ENCODE results near the gene RNF213. TPM values are rescaled to one million over a fixed set of nuclear protein-coding genes. Genes with fewer than 3 reads are reported as not detected.

RNF213 gene
- polyA plus RNA-seq, 1 donor (not counting 4 experiments of a cell fraction or from before 2014, with no cell fraction given) = 24.4 TPM

- peak overlapping the region in 2 of 3 experiments; percentile 51 to 53 for H3K4me3 ChIP-seq (ENCODE audit: control insufficient read depth in 2 of 3, extremely low read depth in 1 of 3, insufficient read depth in 2 of 3, low read depth in 1 of 3, low read length in 3 of 3)
- DNase-seq (ENCODE audit: low read depth, low spot score) = no peak
- H3K4me1 ChIP-seq (ENCODE audit: control insufficient read depth, extremely low read depth, insufficient read depth, low read length) = peaks cover 40% of the 10 kb centered on the region
Measured at GRCh38 chr17:80259457-80260068, 1.1 kb upstream of the RNF213 start.

GRCh38 chr17:80260069-80260535, 550 bp upstream of the RNF213 start:
- Histone ChIP-seq H3K27ac (ENCODE audit: control insufficient read depth, insufficient read depth, low read length) (peak overlapping the region; percentile 67), H3K9me3 (ENCODE audit: control insufficient read depth, low read depth, low read length) (no peaks in the 10 kb centered on the region), H4K20me1 (ENCODE audit: control insufficient read depth, extremely low read depth, insufficient read depth, low read length) (no peaks in the 10 kb centered on the region), H3K4me2 (ENCODE audit: control insufficient read depth, extremely low read depth, insufficient read depth, low read depth, low read length) (peak overlapping the region; percentile 70), H3K4me1 (ENCODE audit: control insufficient read depth, extremely low read depth, insufficient read depth, low read length) (peaks cover 35% of the 10 kb centered on the region), H3K9ac (ENCODE audit: control insufficient read depth, extremely low read depth, insufficient read depth, low read length) (peak overlapping the region; percentile 81), H2AFZ (ENCODE audit: control insufficient read depth, low read length) (no peak overlapping the region), H3K79me2 (ENCODE audit: control insufficient read depth, insufficient read depth, low read length) (peaks cover 14% of the 10 kb centered on the region), H3K27me3 (ENCODE audit: control insufficient read depth, extremely low read depth, insufficient read depth, low read length) (no peaks in the 10 kb centered on the region), H3K4me3 (ENCODE audit: control insufficient read depth in 2 of 3, extremely low read depth in 1 of 3, insufficient read depth in 2 of 3, low read depth in 1 of 3, low read length in 3 of 3) (peak overlapping the region; percentile 14 to 53 (median 51)), H3K9me1 (ENCODE audit: control insufficient read depth, extremely low read depth, insufficient read depth, low read length) (no peaks in the 10 kb centered on the region), H3K36me3 (ENCODE audit: control insufficient read depth in 2 of 2, extremely low read depth in 1 of 2, insufficient read depth in 2 of 2, low read length in 2 of 2) (peaks cover 6 to 8% of the 10 kb centered on the region in 2 experiments)
- peak in 1 of 3 experiments; percentile 0 for TF ChIP-seq CTCF (optimal IDR thresholded peaks at IDR 0.05 in 1 of 3, IDR thresholded peaks at IDR 0.05 in 1 of 3, conservative IDR thresholded peaks at IDR 0.05 in 1 of 3; ENCODE audit: extremely low read depth in 1 of 3, insufficient read depth in 2 of 3, low read length in 3 of 3)
- no peak for TF ChIP-seq EZH2 (IDR thresholded peaks at IDR 0.05; ENCODE audit: low read length)
- no peak for FAIRE-seq
- no peak for DNase-seq (ENCODE audit: low read depth, low spot score)
- dilution Hi-C loops (cut with MboI; ENCODE audit: extremely low pct_ligation_motif_present, low sequenced_read_pairs) = no loop called here

More at GRCh38 chr17:80259457-80260068, 1.1 kb upstream of the RNF213 start:
- no peaks in the 10 kb centered on the region for H3K27me3 ChIP-seq (ENCODE audit: control insufficient read depth, extremely low read depth, insufficient read depth, low read length)
- H4K20me1 ChIP-seq (ENCODE audit: control insufficient read depth, extremely low read depth, insufficient read depth, low read length) = no peaks in the 10 kb centered on the region
- H3K9ac ChIP-seq (ENCODE audit: control insufficient read depth, extremely low read depth, insufficient read depth, low read length) = peak overlapping the region; percentile 81
- TF ChIP-seq CTCF (optimal IDR thresholded peaks at IDR 0.05 in 1 of 3, IDR thresholded peaks at IDR 0.05 in 1 of 3, conservative IDR thresholded peaks at IDR 0.05 in 1 of 3; ENCODE audit: extremely low read depth in 1 of 3, insufficient read depth in 2 of 3, low read length in 3 of 3) (no peak), EZH2 (IDR thresholded peaks at IDR 0.05; ENCODE audit: low read length) (no peak)
- H3K4me2 ChIP-seq (ENCODE audit: control insufficient read depth, extremely low read depth, insufficient read depth, low read depth, low read length) = peak overlapping the region; percentile 70
- dilution Hi-C loops (cut with MboI; ENCODE audit: extremely low pct_ligation_motif_present, low sequenced_read_pairs) = no loop called here
- peaks cover 14% of the 10 kb centered on the region for H3K79me2 ChIP-seq (ENCODE audit: control insufficient read depth, insufficient read depth, low read length)
- H3K27ac ChIP-seq (ENCODE audit: control insufficient read depth, insufficient read depth, low read length) = peak overlapping the region; percentile 67
- no peaks in the 10 kb centered on the region for H3K9me1 ChIP-seq (ENCODE audit: control insufficient read depth, extremely low read depth, insufficient read depth, low read length)
- H3K9me3 ChIP-seq (ENCODE audit: control insufficient read depth, low read depth, low read length) = no peaks in the 10 kb centered on the region
- FAIRE-seq = no peak
- peaks cover 5 to 8% of the 10 kb centered on the region in 2 experiments for H3K36me3 ChIP-seq (ENCODE audit: control insufficient read depth in 2 of 2, extremely low read depth in 1 of 2, insufficient read depth in 2 of 2, low read length in 2 of 2)
- H2AFZ ChIP-seq (ENCODE audit: control insufficient read depth, low read length) = no peak overlapping the region

Measured in keratinocyte (primary cell).